Activated CD4-positive, alpha-beta T cell treated with anti-CD3 and anti-CD28 coated beads, Interleukin-2, amount 50 U/mL, for 1 hour (primary cell): Measurements from ENCODE around the gene ELMOD2.

Experiments
- DNase-seq: peaks from one replicate; pipeline ENCODE4 v3.0.0-alpha.2; 2020

Gene ELMOD2

DNA sequence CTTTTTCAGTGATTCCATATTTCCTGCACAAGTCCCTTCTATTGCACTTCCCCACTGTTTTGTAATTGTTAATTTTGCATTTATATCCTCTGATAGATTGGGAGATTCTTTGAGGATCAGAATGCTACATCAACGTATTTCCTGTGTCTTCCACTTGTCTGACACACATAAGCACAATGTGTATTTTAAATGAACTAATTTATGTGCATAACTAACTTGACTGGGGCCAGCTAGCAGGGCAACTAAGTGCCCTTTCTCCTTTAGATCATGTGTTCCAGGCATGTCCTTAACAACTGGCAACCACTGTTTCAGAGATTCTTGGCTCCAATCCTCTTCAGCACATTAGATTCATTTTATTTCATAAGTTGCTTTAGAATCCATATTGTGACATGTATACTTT lies 60.5 kb downstream of the ELMOD2 start:
- DNase-seq: no peak

GRCh38 chr4:140595065-140595464 lies 71.1 kb downstream of the ELMOD2 start:
- no peak for DNase-seq

GRCh38 chr4:140600408-140600807 lies 76.4 kb downstream of the ELMOD2 start:
- DNase-seq: no peak

DNA sequence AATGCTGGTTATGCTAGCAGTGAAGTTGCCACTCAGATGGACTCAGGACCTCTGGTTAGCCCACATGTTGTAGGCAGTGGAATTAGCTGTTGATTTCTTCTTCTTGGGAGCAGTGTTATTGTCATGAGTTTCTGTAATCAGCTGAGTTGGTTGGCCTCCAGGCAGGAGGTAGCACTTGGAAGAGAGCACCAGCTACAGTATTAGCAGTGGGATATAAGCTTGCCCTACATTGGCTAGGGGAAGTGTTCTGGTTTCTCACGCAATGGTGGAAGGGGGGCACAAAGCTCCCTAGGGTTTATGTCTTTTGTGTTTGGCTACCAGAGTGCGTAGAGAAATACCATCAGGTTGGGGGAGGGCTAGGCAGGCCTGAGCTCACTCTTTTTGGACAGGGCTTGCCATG lies 78.7 kb downstream of the ELMOD2 start:
- DNase-seq: no peak

- no peak for DNase-seq
Measured at GRCh38 chr4:140603286-140603685, 79.3 kb downstream of the ELMOD2 start.
